ENCODE results near the gene RBCK1.
"Not testable (repeated sequence)": the region's sequence is repeated elsewhere in the genome, so short reads cannot be mapped to it uniquely, and the experiment has no call there.

RBCK1 gene

GRCh38 chr20:391041-391711, 16.9 kb upstream of the RBCK1 start:
- H3K36me3 ChIP-seq (ENCODE audit: insufficient read depth, low read length) = peaks cover 26% of the 10 kb centered on the region
- H3K27me3 ChIP-seq (ENCODE audit: control insufficient read depth, insufficient read depth, low read length) = no peaks in the 10 kb centered on the region
- H3K4me2 ChIP-seq (ENCODE audit: low read length) = no peak overlapping the region
- no peak overlapping the region for H3K9ac ChIP-seq (ENCODE audit: low read depth, low read length)
- H3K9me3 ChIP-seq (replicated peaks; ENCODE audit: low read length) = no peaks in the 10 kb centered on the region
- H3K4me1 ChIP-seq (ENCODE audit: control insufficient read depth, insufficient read depth, low read length) = no peaks in the 10 kb centered on the region
- H3K4me3 ChIP-seq (ENCODE audit: low read length) = no peak overlapping the region

- H3K27me3 ChIP-seq (ENCODE audit: control insufficient read depth, insufficient read depth, low read length); H3K9me3 ChIP-seq (replicated peaks; ENCODE audit: low read length); H3K4me3 ChIP-seq (ENCODE audit: low read length); H3K4me1 ChIP-seq (ENCODE audit: control insufficient read depth, insufficient read depth, low read length); H3K9ac ChIP-seq (ENCODE audit: low read depth, low read length); H3K4me2 ChIP-seq (ENCODE audit: low read length): not testable (repeated sequence)
- H3K36me3 ChIP-seq (ENCODE audit: insufficient read depth, low read length) = peaks cover 40% of the 10 kb centered on the region
Measured at GRCh38 chr20:393296-393695, 14.8 kb upstream of the RBCK1 start.

- Histone ChIP-seq H3K4me1 (ENCODE audit: control insufficient read depth, insufficient read depth, low read length) (no peaks in the 10 kb centered on the region), H3K4me3 (ENCODE audit: low read length) (no peak overlapping the region), H3K27me3 (ENCODE audit: control insufficient read depth, insufficient read depth, low read length) (no peaks in the 10 kb centered on the region), H3K9me3 (replicated peaks; ENCODE audit: low read length) (no peaks in the 10 kb centered on the region), H3K4me2 (ENCODE audit: low read length) (no peak overlapping the region), H3K9ac (ENCODE audit: low read depth, low read length) (no peak overlapping the region), H3K36me3 (ENCODE audit: insufficient read depth, low read length) (peaks cover 27% of the 10 kb centered on the region)
Measured at GRCh38 chr20:396252-396618, 11.9 kb upstream of the RBCK1 start.

GRCh38 chr20:396619-397431, 11.3 kb upstream of the RBCK1 start:
- Histone ChIP-seq H3K4me3 (ENCODE audit: low read length) (no peak overlapping the region), H3K36me3 (ENCODE audit: insufficient read depth, low read length) (peaks cover 24% of the 10 kb centered on the region), H3K4me2 (ENCODE audit: low read length) (no peak overlapping the region), H3K9ac (ENCODE audit: low read depth, low read length) (no peak overlapping the region), H3K9me3 (replicated peaks; ENCODE audit: low read length) (no peaks in the 10 kb centered on the region), H3K4me1 (ENCODE audit: control insufficient read depth, insufficient read depth, low read length) (no peaks in the 10 kb centered on the region), H3K27me3 (ENCODE audit: control insufficient read depth, insufficient read depth, low read length) (no peaks in the 10 kb centered on the region)

GRCh38 chr20:397432-398237, 10.5 kb upstream of the RBCK1 start:
- H3K36me3 ChIP-seq (ENCODE audit: insufficient read depth, low read length) = peaks cover 20% of the 10 kb centered on the region
- H3K4me1 ChIP-seq (ENCODE audit: control insufficient read depth, insufficient read depth, low read length) = no peaks in the 10 kb centered on the region
- H3K4me3 ChIP-seq (ENCODE audit: low read length) = no peak overlapping the region
- H3K9me3 ChIP-seq (replicated peaks; ENCODE audit: low read length) = no peaks in the 10 kb centered on the region
- no peak overlapping the region for H3K9ac ChIP-seq (ENCODE audit: low read depth, low read length)
- no peak overlapping the region for H3K4me2 ChIP-seq (ENCODE audit: low read length)
- H3K27me3 ChIP-seq (ENCODE audit: control insufficient read depth, insufficient read depth, low read length) = no peaks in the 10 kb centered on the region

GRCh38 chr20:399182-399707, 8.9 kb upstream of the RBCK1 start:
- no peaks in the 10 kb centered on the region for H3K9me3 ChIP-seq (replicated peaks; ENCODE audit: low read length)
- H3K27me3 ChIP-seq (ENCODE audit: control insufficient read depth, insufficient read depth, low read length) = no peaks in the 10 kb centered on the region
- H3K4me3 ChIP-seq (ENCODE audit: low read length) = no peak overlapping the region
- no peak overlapping the region for H3K4me2 ChIP-seq (ENCODE audit: low read length)
- no peak overlapping the region for H3K9ac ChIP-seq (ENCODE audit: low read depth, low read length)
- peaks cover 20% of the 10 kb centered on the region for H3K36me3 ChIP-seq (ENCODE audit: insufficient read depth, low read length)
- no peaks in the 10 kb centered on the region for H3K4me1 ChIP-seq (ENCODE audit: control insufficient read depth, insufficient read depth, low read length)

- Histone ChIP-seq H3K4me1 (ENCODE audit: control insufficient read depth, insufficient read depth, low read length) (no peaks in the 10 kb centered on the region), H3K27me3 (ENCODE audit: control insufficient read depth, insufficient read depth, low read length) (no peaks in the 10 kb centered on the region), H3K4me2 (ENCODE audit: low read length) (no peak overlapping the region), H3K9me3 (replicated peaks; ENCODE audit: low read length) (no peaks in the 10 kb centered on the region), H3K36me3 (ENCODE audit: insufficient read depth, low read length) (peaks cover 20% of the 10 kb centered on the region), H3K9ac (ENCODE audit: low read depth, low read length) (no peak overlapping the region), H3K4me3 (ENCODE audit: low read length) (no peak overlapping the region)
Measured at GRCh38 chr20:400128-400453, 8.0 kb upstream of the RBCK1 start.

GRCh38 chr20:400454-401275, 7.4 kb upstream of the RBCK1 start:
- Histone ChIP-seq H3K36me3 (ENCODE audit: insufficient read depth, low read length) (peaks cover 17% of the 10 kb centered on the region), H3K9me3 (replicated peaks; ENCODE audit: low read length) (no peaks in the 10 kb centered on the region), H3K4me1 (ENCODE audit: control insufficient read depth, insufficient read depth, low read length) (no peaks in the 10 kb centered on the region), H3K4me3 (ENCODE audit: low read length) (no peak overlapping the region), H3K27me3 (ENCODE audit: control insufficient read depth, insufficient read depth, low read length) (no peaks in the 10 kb centered on the region), H3K9ac (ENCODE audit: low read depth, low read length) (no peak overlapping the region), H3K4me2 (ENCODE audit: low read length) (no peak overlapping the region)

GRCh38 chr20:401682-402495, 6.2 kb upstream of the RBCK1 start:
- Histone ChIP-seq H3K27me3 (ENCODE audit: control insufficient read depth, insufficient read depth, low read length) (no peaks in the 10 kb centered on the region), H3K4me2 (ENCODE audit: low read length) (no peak overlapping the region), H3K36me3 (ENCODE audit: insufficient read depth, low read length) (peaks cover 7% of the 10 kb centered on the region), H3K9ac (ENCODE audit: low read depth, low read length) (no peak overlapping the region), H3K4me1 (ENCODE audit: control insufficient read depth, insufficient read depth, low read length) (no peaks in the 10 kb centered on the region), H3K9me3 (replicated peaks; ENCODE audit: low read length) (no peaks in the 10 kb centered on the region), H3K4me3 (ENCODE audit: low read length) (no peak overlapping the region)

GRCh38 chr20:402496-402885, 5.6 kb upstream of the RBCK1 start:
- peaks cover under 1% of the 10 kb centered on the region for H3K36me3 ChIP-seq (ENCODE audit: insufficient read depth, low read length)
- no peaks in the 10 kb centered on the region for H3K9me3 ChIP-seq (replicated peaks; ENCODE audit: low read length)
- no peak overlapping the region for H3K9ac ChIP-seq (ENCODE audit: low read depth, low read length)
- no peak overlapping the region for H3K4me3 ChIP-seq (ENCODE audit: low read length)
- H3K4me2 ChIP-seq (ENCODE audit: low read length) = no peak overlapping the region
- H3K4me1 ChIP-seq (ENCODE audit: control insufficient read depth, insufficient read depth, low read length) = peaks cover 5% of the 10 kb centered on the region
- no peaks in the 10 kb centered on the region for H3K27me3 ChIP-seq (ENCODE audit: control insufficient read depth, insufficient read depth, low read length)
